Measurements from ENCODE around the gene CNKSR3. TPM values are rescaled to one million over a fixed set of nuclear protein-coding genes. Genes with fewer than 3 reads are reported as not detected.

The CNKSR3 gene
- total and polyA plus RNA-seq, 2 experiments from 2014 or later: 1.9 to 5.7 TPM

DNA sequence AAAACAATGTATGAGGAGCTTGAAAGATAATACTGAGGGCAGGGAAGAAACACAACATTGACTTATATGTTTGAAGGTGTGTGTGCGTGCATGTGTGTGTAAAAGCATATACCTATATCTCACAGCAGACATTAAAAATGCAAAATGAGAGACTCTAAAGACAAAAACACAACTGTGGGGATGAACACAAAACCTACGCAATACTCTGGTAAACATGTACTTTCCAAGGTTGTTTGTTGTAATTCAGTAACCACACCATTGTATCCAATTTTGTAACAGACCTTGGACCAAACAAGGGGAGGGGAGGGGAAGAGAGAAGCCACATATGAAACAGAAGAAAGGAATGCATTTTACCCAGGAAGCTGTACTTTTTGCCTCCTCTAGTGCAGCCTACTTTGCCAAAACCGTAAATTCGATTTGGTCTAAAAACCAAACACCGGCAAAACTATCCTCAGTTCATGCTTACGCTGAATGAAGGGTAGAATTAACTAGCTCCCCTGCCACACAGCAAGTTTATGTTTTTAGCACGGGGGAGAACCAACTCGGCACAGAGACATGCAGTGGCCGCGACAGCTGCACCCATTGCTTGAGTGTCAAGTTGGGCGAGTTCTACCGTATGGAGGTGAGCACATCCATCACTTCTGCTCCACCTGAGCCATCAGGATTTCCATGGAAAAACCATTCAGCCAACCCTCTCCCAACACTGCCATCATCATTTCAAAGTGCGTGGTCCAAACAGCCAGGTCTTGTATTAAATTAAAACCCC is 50.0 kb downstream of the CNKSR3 start:
- no peaks in the 10 kb centered on the region for H3F3A ChIP-seq (replicated peaks; ENCODE audit: low read depth)
- no peaks in the 10 kb centered on the region for H4K20me1 ChIP-seq (replicated peaks; ENCODE audit: insufficient read depth)
- no peaks in the 10 kb centered on the region for H3K36me3 Mint-ChIP-seq (ENCODE audit: low read depth)
- 0 out of 2 replicates have a peak, but pooled peaks cover under 1% of the 10 kb centered on the region for H3K79me2 ChIP-seq (replicated peaks; ENCODE audit: insufficient read depth)
- H3K4me2 ChIP-seq: no peak overlapping the region
- no peak overlapping the region for H2AFZ ChIP-seq
- no peaks in the 10 kb centered on the region for H3K36me3 ChIP-seq (ENCODE audit: insufficient read depth)
- peaks cover 32% of the 10 kb centered on the region for H3K4me1 Mint-ChIP-seq
- H3K27ac Mint-ChIP-seq: no peak overlapping the region
- H3K27ac ChIP-seq (ENCODE audit: low read depth): no peak overlapping the region
- DNase-seq (ENCODE audit: low spot score) (no peak), ATAC-seq (no peak)
- no peaks in the 10 kb centered on the region for H3K9me2 ChIP-seq (ENCODE audit: insufficient read depth)
- H3K27me3 ChIP-seq (ENCODE audit: insufficient read depth): no peaks in the 10 kb centered on the region
- H3K27me3 Mint-ChIP-seq (ENCODE audit: insufficient read depth, low read depth, poor library complexity): peaks cover 3% of the 10 kb centered on the region
- H3K4me1 ChIP-seq (ENCODE audit: insufficient read depth): peaks cover 13% of the 10 kb centered on the region
- no peak overlapping the region for H3K4me3 ChIP-seq
- H3K9me3 Mint-ChIP-seq: no peaks in the 10 kb centered on the region
- H3K4me3 Mint-ChIP-seq: no peak overlapping the region
- TF ChIP-seq ZNF114 (CRISPR knock-in tag; IDR thresholded peaks at IDR 0.05) (no peak), STAT1 (IDR thresholded peaks at IDR 0.05; ENCODE audit: unreplicated experiment) (no peak), NANOG (IDR thresholded peaks at IDR 0.05; ENCODE audit: borderline replicate concordance) (no peak), EZH2 (IDR thresholded peaks at IDR 0.05; ENCODE audit: low read depth, unreplicated experiment) (no peak), ZNF331 (CRISPR knock-in tag; IDR thresholded peaks at IDR 0.05; ENCODE audit: low read depth) (no peak), CREB1 (CRISPR knock-in tag; IDR thresholded peaks at IDR 0.05; ENCODE audit: low read depth) (no peak), EZH2phosphoT487 (IDR thresholded peaks at IDR 0.05; ENCODE audit: unreplicated experiment) (no peak), JUNB (IDR thresholded peaks at IDR 0.05; ENCODE audit: unreplicated experiment) (no peak), POLR2AphosphoS5 (IDR thresholded peaks at IDR 0.05; ENCODE audit: low read depth) (no peak)
- TF ChIP-seq, protein P1, sequence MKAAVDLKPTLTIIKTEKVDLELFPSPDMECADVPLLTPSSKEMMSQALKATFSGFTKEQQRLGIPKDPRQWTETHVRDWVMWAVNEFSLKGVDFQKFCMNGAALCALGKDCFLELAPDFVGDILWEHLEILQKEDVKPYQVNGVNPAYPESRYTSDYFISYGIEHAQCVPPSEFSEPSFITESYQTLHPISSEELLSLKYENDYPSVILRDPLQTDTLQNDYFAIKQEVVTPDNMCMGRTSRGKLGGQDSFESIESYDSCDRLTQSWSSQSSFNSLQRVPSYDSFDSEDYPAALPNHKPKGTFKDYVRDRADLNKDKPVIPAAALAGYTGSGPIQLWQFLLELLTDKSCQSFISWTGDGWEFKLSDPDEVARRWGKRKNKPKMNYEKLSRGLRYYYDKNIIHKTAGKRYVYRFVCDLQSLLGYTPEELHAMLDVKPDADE (IDR thresholded peaks at IDR 0.05): no peak
- TF ChIP-seq, protein P2, sequence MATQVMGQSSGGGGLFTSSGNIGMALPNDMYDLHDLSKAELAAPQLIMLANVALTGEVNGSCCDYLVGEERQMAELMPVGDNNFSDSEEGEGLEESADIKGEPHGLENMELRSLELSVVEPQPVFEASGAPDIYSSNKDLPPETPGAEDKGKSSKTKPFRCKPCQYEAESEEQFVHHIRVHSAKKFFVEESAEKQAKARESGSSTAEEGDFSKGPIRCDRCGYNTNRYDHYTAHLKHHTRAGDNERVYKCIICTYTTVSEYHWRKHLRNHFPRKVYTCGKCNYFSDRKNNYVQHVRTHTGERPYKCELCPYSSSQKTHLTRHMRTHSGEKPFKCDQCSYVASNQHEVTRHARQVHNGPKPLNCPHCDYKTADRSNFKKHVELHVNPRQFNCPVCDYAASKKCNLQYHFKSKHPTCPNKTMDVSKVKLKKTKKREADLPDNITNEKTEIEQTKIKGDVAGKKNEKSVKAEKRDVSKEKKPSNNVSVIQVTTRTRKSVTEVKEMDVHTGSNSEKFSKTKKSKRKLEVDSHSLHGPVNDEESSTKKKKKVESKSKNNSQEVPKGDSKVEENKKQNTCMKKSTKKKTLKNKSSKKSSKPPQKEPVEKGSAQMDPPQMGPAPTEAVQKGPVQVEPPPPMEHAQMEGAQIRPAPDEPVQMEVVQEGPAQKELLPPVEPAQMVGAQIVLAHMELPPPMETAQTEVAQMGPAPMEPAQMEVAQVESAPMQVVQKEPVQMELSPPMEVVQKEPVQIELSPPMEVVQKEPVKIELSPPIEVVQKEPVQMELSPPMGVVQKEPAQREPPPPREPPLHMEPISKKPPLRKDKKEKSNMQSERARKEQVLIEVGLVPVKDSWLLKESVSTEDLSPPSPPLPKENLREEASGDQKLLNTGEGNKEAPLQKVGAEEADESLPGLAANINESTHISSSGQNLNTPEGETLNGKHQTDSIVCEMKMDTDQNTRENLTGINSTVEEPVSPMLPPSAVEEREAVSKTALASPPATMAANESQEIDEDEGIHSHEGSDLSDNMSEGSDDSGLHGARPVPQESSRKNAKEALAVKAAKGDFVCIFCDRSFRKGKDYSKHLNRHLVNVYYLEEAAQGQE (IDR thresholded peaks at IDR 0.05; ENCODE audit: unreplicated experiment): no peak
- TF ChIP-seq, protein P3, sequence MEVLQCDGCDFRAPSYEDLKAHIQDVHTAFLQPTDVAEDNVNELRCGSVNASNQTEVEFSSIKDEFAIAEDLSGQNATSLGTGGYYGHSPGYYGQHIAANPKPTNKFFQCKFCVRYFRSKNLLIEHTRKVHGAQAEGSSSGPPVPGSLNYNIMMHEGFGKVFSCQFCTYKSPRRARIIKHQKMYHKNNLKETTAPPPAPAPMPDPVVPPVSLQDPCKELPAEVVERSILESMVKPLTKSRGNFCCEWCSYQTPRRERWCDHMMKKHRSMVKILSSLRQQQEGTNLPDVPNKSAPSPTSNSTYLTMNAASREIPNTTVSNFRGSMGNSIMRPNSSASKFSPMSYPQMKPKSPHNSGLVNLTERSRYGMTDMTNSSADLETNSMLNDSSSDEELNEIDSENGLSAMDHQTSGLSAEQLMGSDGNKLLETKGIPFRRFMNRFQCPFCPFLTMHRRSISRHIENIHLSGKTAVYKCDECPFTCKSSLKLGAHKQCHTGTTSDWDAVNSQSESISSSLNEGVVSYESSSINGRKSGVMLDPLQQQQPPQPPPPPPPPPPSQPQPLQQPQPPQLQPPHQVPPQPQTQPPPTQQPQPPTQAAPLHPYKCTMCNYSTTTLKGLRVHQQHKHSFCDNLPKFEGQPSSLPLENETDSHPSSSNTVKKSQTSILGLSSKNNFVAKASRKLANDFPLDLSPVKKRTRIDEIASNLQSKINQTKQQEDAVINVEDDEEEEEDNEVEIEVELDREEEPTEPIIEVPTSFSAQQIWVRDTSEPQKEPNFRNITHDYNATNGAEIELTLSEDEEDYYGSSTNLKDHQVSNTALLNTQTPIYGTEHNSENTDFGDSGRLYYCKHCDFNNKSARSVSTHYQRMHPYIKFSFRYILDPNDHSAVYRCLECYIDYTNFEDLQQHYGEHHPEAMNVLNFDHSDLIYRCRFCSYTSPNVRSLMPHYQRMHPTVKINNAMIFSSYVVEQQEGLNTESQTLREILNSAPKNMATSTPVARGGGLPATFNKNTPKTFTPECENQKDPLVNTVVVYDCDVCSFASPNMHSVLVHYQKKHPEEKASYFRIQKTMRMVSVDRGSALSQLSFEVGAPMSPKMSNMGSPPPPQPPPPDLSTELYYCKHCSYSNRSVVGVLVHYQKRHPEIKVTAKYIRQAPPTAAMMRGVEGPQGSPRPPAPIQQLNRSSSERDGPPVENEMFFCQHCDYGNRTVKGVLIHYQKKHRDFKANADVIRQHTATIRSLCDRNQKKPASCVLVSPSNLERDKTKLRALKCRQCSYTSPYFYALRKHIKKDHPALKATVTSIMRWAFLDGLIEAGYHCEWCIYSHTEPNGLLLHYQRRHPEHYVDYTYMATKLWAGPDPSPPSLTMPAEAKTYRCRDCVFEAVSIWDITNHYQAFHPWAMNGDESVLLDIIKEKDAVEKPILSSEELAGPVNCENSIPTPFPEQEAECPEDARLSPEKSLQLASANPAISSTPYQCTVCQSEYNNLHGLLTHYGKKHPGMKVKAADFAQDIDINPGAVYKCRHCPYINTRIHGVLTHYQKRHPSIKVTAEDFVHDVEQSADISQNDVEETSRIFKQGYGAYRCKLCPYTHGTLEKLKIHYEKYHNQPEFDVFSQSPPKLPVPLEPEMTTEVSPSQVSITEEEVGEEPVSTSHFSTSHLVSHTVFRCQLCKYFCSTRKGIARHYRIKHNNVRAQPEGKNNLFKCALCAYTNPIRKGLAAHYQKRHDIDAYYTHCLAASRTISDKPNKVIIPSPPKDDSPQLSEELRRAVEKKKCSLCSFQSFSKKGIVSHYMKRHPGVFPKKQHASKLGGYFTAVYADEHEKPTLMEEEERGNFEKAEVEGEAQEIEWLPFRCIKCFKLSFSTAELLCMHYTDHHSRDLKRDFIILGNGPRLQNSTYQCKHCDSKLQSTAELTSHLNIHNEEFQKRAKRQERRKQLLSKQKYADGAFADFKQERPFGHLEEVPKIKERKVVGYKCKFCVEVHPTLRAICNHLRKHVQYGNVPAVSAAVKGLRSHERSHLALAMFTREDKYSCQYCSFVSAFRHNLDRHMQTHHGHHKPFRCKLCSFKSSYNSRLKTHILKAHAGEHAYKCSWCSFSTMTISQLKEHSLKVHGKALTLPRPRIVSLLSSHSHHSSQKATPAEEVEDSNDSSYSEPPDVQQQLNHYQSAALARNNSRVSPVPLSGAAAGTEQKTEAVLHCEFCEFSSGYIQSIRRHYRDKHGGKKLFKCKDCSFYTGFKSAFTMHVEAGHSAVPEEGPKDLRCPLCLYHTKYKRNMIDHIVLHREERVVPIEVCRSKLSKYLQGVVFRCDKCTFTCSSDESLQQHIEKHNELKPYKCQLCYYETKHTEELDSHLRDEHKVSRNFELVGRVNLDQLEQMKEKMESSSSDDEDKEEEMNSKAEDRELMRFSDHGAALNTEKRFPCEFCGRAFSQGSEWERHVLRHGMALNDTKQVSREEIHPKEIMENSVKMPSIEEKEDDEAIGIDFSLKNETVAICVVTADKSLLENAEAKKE (CRISPR knock-in tag; IDR thresholded peaks at IDR 0.05): no peak
- TF ChIP-seq, protein P4, sequence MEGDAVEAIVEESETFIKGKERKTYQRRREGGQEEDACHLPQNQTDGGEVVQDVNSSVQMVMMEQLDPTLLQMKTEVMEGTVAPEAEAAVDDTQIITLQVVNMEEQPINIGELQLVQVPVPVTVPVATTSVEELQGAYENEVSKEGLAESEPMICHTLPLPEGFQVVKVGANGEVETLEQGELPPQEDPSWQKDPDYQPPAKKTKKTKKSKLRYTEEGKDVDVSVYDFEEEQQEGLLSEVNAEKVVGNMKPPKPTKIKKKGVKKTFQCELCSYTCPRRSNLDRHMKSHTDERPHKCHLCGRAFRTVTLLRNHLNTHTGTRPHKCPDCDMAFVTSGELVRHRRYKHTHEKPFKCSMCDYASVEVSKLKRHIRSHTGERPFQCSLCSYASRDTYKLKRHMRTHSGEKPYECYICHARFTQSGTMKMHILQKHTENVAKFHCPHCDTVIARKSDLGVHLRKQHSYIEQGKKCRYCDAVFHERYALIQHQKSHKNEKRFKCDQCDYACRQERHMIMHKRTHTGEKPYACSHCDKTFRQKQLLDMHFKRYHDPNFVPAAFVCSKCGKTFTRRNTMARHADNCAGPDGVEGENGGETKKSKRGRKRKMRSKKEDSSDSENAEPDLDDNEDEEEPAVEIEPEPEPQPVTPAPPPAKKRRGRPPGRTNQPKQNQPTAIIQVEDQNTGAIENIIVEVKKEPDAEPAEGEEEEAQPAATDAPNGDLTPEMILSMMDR (conservative IDR thresholded peaks at IDR 0.05; ENCODE audit: low read depth in 2 of 2): no peak

Data from GM23338 (cell line).